IMR-90 (cell line): ENCODE measurements around the gene IL21R. TPM values are rescaled to one million over a fixed set of nuclear protein-coding genes. Genes with fewer than 3 reads are reported as not detected.
A peak's percentile ranks its signal among the peaks of the same experiment; 100 is the strongest.
"Not testable (repeated sequence)": the region's sequence is repeated elsewhere in the genome, so short reads cannot be mapped to it uniquely, and the experiment has no call there.

Experiments
- ATAC-seq: fragments of 200-7000 bp; cut with Tn5 transposase; 2 replicates; pipeline ENCODE4 v1.9.1; 2020; ENCODE audit warnings: low read depth, mild to moderate bottlenecking, moderate library complexity
- BruUV-seq: library from RNA; stranded (reverse); fragments of 400-500 nt; replicated peaks from 2 replicates; lab custom pipeline; 2021; lab: Mats Ljungman, UMichigan
- CTCF ChIA-PET: fragments of 300-600 bp; formaldehyde crosslinking; extraction: SDS; loops from one replicate; lab custom pipeline; 2021; ENCODE audit warnings: antibody characterized with exemption; lab: Yijun Ruan, JAX
- POLR2A ChIA-PET: fragments of 300-600 bp; sonication (Branson Sonifier 250); formaldehyde crosslinking; loops from one replicate; lab custom pipeline; 2022; ENCODE audit warnings: antibody characterized with exemption; ENCODE audit not compliant: unreplicated experiment; lab: Charles Lee
- DNase-seq: peaks from one replicate; pipeline ENCODE4 v3.0.0; 2013
- H2AFZ ChIP-seq: replicated peaks from 2 replicates; pipeline ENCODE3; 2013; ENCODE audit warnings: low read length, mild to moderate bottlenecking; ENCODE audit not compliant: poor library complexity
- H2AK5ac ChIP-seq: 2 replicates; pipeline ENCODE4 v1.6.1; 2013; ENCODE audit warnings: low read depth, low read length, inconsistent platforms
- H2AK9ac ChIP-seq: replicated peaks from 2 replicates; pipeline ENCODE3; 2013; ENCODE audit warnings: mild to moderate bottlenecking, low read depth, low read length, moderate library complexity; ENCODE audit not compliant: poor library complexity
- H2BK120ac ChIP-seq: 2 replicates; pipeline ENCODE4 v1.6.1; 2013; ENCODE audit warnings: low read depth, low read length, inconsistent platforms
- H2BK15ac ChIP-seq: 3 replicates; pipeline ENCODE4 v1.6.1; 2013; ENCODE audit warnings: low read depth, low read length, inconsistent platforms
- H2BK20ac ChIP-seq: 2 replicates; pipeline ENCODE4 v1.6.1; 2013; ENCODE audit warnings: low read depth, mild to moderate bottlenecking, inconsistent platforms, low read length, moderate library complexity
- H2BK5ac ChIP-seq: 2 replicates; pipeline ENCODE4 v1.6.1; 2013; ENCODE audit warnings: mild to moderate bottlenecking, low read depth, low read length, inconsistent platforms; ENCODE audit not compliant: poor library complexity, severe bottlenecking
- H3K14ac ChIP-seq: replicated peaks from 2 replicates; pipeline ENCODE4 v1.6.1; 2013; ENCODE audit warnings: low read depth, low read length, inconsistent platforms
- H3K18ac ChIP-seq: 2 replicates; pipeline ENCODE4 v1.6.1; 2013; ENCODE audit warnings: low read depth, low read length, control low read depth
- H3K23ac ChIP-seq: 2 replicates; pipeline ENCODE4 v1.6.1; 2013; ENCODE audit warnings: low read depth, low read length, inconsistent platforms
- H3K27ac ChIP-seq: 2 replicates; pipeline ENCODE4 v1.5.1; 2013; ENCODE audit warnings: mild to moderate bottlenecking, control low read depth, low read length; ENCODE audit not compliant: insufficient read depth
- H3K27me3 ChIP-seq: 2 replicates; pipeline ENCODE4 v1.6.1; 2013; ENCODE audit warnings: low read length; ENCODE audit not compliant: control insufficient read depth, insufficient read depth
- H3K36me3 ChIP-seq: 2 replicates; pipeline ENCODE4 v1.6.1; 2013; ENCODE audit warnings: low read length, mixed read lengths; ENCODE audit not compliant: control insufficient read depth, insufficient read depth
- H3K4ac ChIP-seq: 2 replicates; pipeline ENCODE4 v1.6.1; 2013; ENCODE audit warnings: low read depth, low read length, inconsistent platforms
- H3K4me1 ChIP-seq: 2 replicates; pipeline ENCODE4 v1.6.1; 2013; ENCODE audit warnings: low read length, mixed read lengths; ENCODE audit not compliant: control insufficient read depth, insufficient read depth
- H3K4me2 ChIP-seq: 2 replicates; pipeline ENCODE4 v1.6.1; 2013; ENCODE audit warnings: low read depth, mild to moderate bottlenecking, control low read depth, low read length, moderate library complexity
- H3K4me3 ChIP-seq: 2 replicates; pipeline ENCODE4 v1.5.1; 2013; ENCODE audit warnings: low read depth, mild to moderate bottlenecking, control low read depth, low read length, moderate library complexity; ENCODE audit not compliant: insufficient read depth
- H3K56ac ChIP-seq: 2 replicates; pipeline ENCODE4 v1.6.1; 2013; ENCODE audit warnings: low read length, inconsistent platforms; ENCODE audit not compliant: insufficient read depth; ENCODE audit errors: extremely low read depth
- H3K79me1 ChIP-seq, 2 experiments: 2 replicates each; pipeline ENCODE4 v1.6.1; 2013; ENCODE audit warnings: low read length in 2 of 2, inconsistent platforms in 1 of 2, low read depth in 1 of 2
- H3K9ac ChIP-seq: 2 replicates; pipeline ENCODE4 v1.6.1; 2013; ENCODE audit warnings: low read depth, low read length, control low read depth
- H3K9me1 ChIP-seq: 2 replicates; pipeline ENCODE4 v1.6.1; 2013; ENCODE audit warnings: low read length, inconsistent platforms; ENCODE audit not compliant: insufficient read depth
- H3K9me3 ChIP-seq: 2 replicates; pipeline ENCODE4 v1.6.1; 2013; ENCODE audit warnings: low read length; ENCODE audit not compliant: control insufficient read depth, insufficient read depth
- H4K20me1 ChIP-seq: 2 replicates; pipeline ENCODE4 v1.6.1; 2013; ENCODE audit warnings: low read length, inconsistent platforms; ENCODE audit not compliant: insufficient read depth
- H4K5ac ChIP-seq: 2 replicates; pipeline ENCODE4 v1.6.1; 2013; ENCODE audit warnings: mild to moderate bottlenecking, low read depth, low read length, control low read depth
- H4K8ac ChIP-seq, 2 experiments: 2 replicates each; pipeline ENCODE4 v1.6.1; 2013; ENCODE audit warnings: low read depth in 2 of 2, low read length in 2 of 2, control low read depth in 1 of 2, inconsistent platforms in 1 of 2
- H4K91ac ChIP-seq: 2 replicates; pipeline ENCODE4 v1.6.1; 2013; ENCODE audit warnings: low read depth, low read length, inconsistent platforms; ENCODE audit not compliant: insufficient read depth
- BHLHE40 ChIP-seq: fragments of 150-350 bp; IDR thresholded peaks from 2 replicates; pipeline ENCODE4 v1.6.1; 2016; ENCODE audit warnings: mild to moderate bottlenecking, low read depth, low read length
- MAFK ChIP-seq: IDR thresholded peaks from 2 replicates; pipeline ENCODE4 v1.6.1; 2012; ENCODE audit warnings: low read depth, low read length, improper control_type of control experiment
- MAZ ChIP-seq: IDR thresholded peaks from 2 replicates; pipeline ENCODE4 v1.6.1; 2012; ENCODE audit warnings: low read depth, mild to moderate bottlenecking, low read length, improper control_type of control experiment, moderate library complexity, borderline replicate concordance
- MXI1 ChIP-seq: IDR thresholded peaks from 2 replicates; pipeline ENCODE4 v1.6.1; 2012; ENCODE audit warnings: low read depth, mild to moderate bottlenecking, low read length, moderate library complexity, borderline replicate concordance
- RAD21 ChIP-seq: IDR thresholded peaks from 2 replicates; pipeline ENCODE4 v1.6.1; 2012; ENCODE audit warnings: low read length, improper control_type of control experiment
- RCOR1 ChIP-seq: IDR thresholded peaks from 2 replicates; pipeline ENCODE4 v1.6.1; 2012; ENCODE audit warnings: mild to moderate bottlenecking, low read length, improper control_type of control experiment; ENCODE audit not compliant: insufficient replicate concordance
- RFX5 ChIP-seq: IDR thresholded peaks from 2 replicates; pipeline ENCODE4 v1.8.0; 2012; ENCODE audit warnings: low read depth, mild to moderate bottlenecking, low read length, moderate library complexity
- SMC3 ChIP-seq: fragments of 150-350 bp; IDR thresholded peaks from 2 replicates; pipeline ENCODE4 v1.6.1; 2016; ENCODE audit warnings: low read depth, mild to moderate bottlenecking, antibody characterized with exemption, low read length, moderate library complexity
- WGBS, 2 experiments: methylation state at CpG; one replicate each; pipeline versions ENCODE4 v1.1.5 to v1.1.7; 2013; ENCODE audit warnings: missing lambda C conversion rate in 2 of 2; ENCODE audit not compliant: insufficient read length in 1 of 2; ENCODE audit errors: extremely low coverage in 2 of 2; 5-methylcytosine and 5-hydroxymethylcytosine counted together
- dilution Hi-C: fragments of 300-500 bp; cut with HindIII; formaldehyde crosslinking; loops from one replicate; pipeline ENCODE4 v1.14.3; 2018; ENCODE audit warnings: low sequenced_read_pairs; ENCODE audit not compliant: unreplicated experiment
- in situ Hi-C: fragments of 300-500 bp; cut with MboI; formaldehyde crosslinking; loops from 3 replicates; pipeline ENCODE4 v1.14.3; 2019; ENCODE audit warnings: low sequenced_read_pairs, inconsistent platforms, mixed read lengths
- intact Hi-C: fragments of 100-400 bp; cut with micrococcal nuclease; formaldehyde crosslinking; loops from 2 replicates; pipeline ENCODE4 v1.10.0; 2022
- polyA plus RNA-seq, 3 experiments: library from polyadenylated mRNA; depleted of rRNA; stranded (reverse); fragments of >200 nt; gene quantifications; 2 replicates each; pipeline ENCODE4 v1.2.3, GENCODE V29; 2012; ENCODE audit warnings: low replicate concordance in 1 of 3
- total RNA-seq: library from RNA; depleted of rRNA; stranded (reverse); fragments of >200 nt; gene quantifications from 2 replicates; pipeline ENCODE4 v1.2.3, GENCODE V29; 2012
- TF ChIP-seq, protein P1 (sequence below): fragments of 150-350 bp; IDR thresholded peaks from 2 replicates; pipeline ENCODE4 v1.6.1; 2017; ENCODE audit warnings: mild to moderate bottlenecking, antibody characterized with exemption, low read length, low read depth

Gene IL21R
- total and polyA plus RNA-seq, 2 of the 4 experiments (the other 2 are of a cell fraction): 0.72 to 0.97 TPM

GRCh38 chr16:27455700-27456099 lies 53.7 kb downstream of the IL21R start:
- in situ Hi-C loops: loop anchor here (10.0 to 25.0 kb wide), 2 partner anchors 301 to 1618 kb away; no protein-coding TSS in a partner anchor
- POLR2A ChIA-PET: interaction anchor here (0.5 kb wide), 1 partner anchor 728 kb away, joined by 4 read pairs; no protein-coding TSS in a partner anchor

DNA sequence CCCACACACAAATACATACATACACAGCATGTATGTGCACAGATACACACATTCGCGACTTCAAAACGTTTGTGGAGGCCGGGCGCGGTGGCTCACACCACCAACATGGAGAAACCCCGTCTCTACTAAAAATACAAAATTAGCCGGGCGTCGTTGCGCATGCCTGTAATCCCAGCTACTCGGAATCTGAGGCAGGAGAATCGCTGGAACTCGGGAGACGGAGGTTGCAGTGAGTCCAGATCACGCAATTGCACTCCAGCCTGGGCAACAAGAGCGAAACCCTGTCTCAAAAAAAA lies 55.6 kb downstream of the IL21R start:
- POLR2A ChIA-PET, H4K91ac ChIP-seq, DNase-seq, H3K9me1 ChIP-seq, H3K27ac ChIP-seq, H2BK15ac ChIP-seq, H3K27me3 ChIP-seq, H2BK5ac ChIP-seq, H3K4me3 ChIP-seq, H3K9me3 ChIP-seq, H3K23ac ChIP-seq, H3K14ac ChIP-seq, H2BK20ac ChIP-seq, H4K5ac ChIP-seq, BruUV-seq, H3K18ac ChIP-seq, H3K56ac ChIP-seq, H3K9ac ChIP-seq, H3K4me2 ChIP-seq, H3K4ac ChIP-seq, H2BK120ac ChIP-seq, ATAC-seq, H4K8ac ChIP-seq, dilution Hi-C loops, H3K79me1 ChIP-seq, H3K4me1 ChIP-seq, CTCF ChIA-PET, H4K20me1 ChIP-seq: not testable (repeated sequence)
- Histone ChIP-seq H2AK9ac (peak overlapping the region; percentile 48), H2AFZ (peak overlapping the region; percentile 34), H3K36me3 (peaks cover 32% of the 10 kb centered on the region), H2AK5ac (peak overlapping the region; percentile 60; the same call in 1 of the 2 replicates)
- in situ Hi-C loops (loop anchor here (10.0 to 25.0 kb wide), 2 partner anchors 303 to 1620 kb away; no protein-coding TSS in a partner anchor), intact Hi-C loops (loop anchor here (1.0 to 2.0 kb wide), 5 partner anchors 89 to 347 kb away; no protein-coding TSS in a partner anchor)
- WGBS, 2 experiments: 87% methylated on average over 6 of the region's 17 CpGs; no CpG with 5 or more reads in 1 of the 2 experiments

More at GRCh38 chr16:27455700-27456099, 53.7 kb downstream of the IL21R start:
- Histone ChIP-seq H3K4ac (no peak overlapping the region), H2AK5ac (no peak overlapping the region), H3K27me3 (no peaks in the 10 kb centered on the region), H3K23ac (no peak overlapping the region), H2BK15ac (no peak overlapping the region), H2BK20ac (no peak overlapping the region), H2BK120ac (no peak overlapping the region), H3K14ac (no peak overlapping the region), H3K9me1 (no peaks in the 10 kb centered on the region; the same call in 1 of the 2 replicates), H3K36me3 (peaks cover 16% of the 10 kb centered on the region), H3K9ac (no peak overlapping the region), H4K8ac (no peak overlapping the region), H2BK5ac (no peak overlapping the region), H3K27ac (no peak overlapping the region), H2AFZ (no peak overlapping the region), H4K91ac (no peak overlapping the region), H3K4me3 (no peak overlapping the region), H2AK9ac (no peak overlapping the region), H3K4me1 (peaks cover 1% of the 10 kb centered on the region), H3K4me2 (no peak overlapping the region), H3K9me3 (no peaks in the 10 kb centered on the region), H3K79me1 (no peaks in the 10 kb centered on the region), H3K56ac (no peak overlapping the region), H4K5ac (no peak overlapping the region), H3K18ac (no peak overlapping the region), H4K20me1 (no peaks in the 10 kb centered on the region)
- WGBS, 2 experiments: 71% methylated on average over 5 of the region's 12 CpGs; no CpG with 5 or more reads in 1 of the 2 experiments
- dilution Hi-C loops: no loop called here
- DNase-seq (no peak), ATAC-seq (no peak)
- no TSS peak for BruUV-seq
- intact Hi-C loops: loop anchor here (2.0 kb wide), 2 partner anchors 277 to 345 kb away; no protein-coding TSS in a partner anchor
- CTCF ChIA-PET: no interaction called here
- no peak for TF ChIP-seq MAZ
- TF ChIP-seq SMC3: no peak
- no peak for TF ChIP-seq MAFK
- TF ChIP-seq BHLHE40: no peak
- TF ChIP-seq, protein P1, sequence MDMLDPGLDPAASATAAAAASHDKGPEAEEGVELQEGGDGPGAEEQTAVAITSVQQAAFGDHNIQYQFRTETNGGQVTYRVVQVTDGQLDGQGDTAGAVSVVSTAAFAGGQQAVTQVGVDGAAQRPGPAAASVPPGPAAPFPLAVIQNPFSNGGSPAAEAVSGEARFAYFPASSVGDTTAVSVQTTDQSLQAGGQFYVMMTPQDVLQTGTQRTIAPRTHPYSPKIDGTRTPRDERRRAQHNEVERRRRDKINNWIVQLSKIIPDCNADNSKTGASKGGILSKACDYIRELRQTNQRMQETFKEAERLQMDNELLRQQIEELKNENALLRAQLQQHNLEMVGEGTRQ: no peak
- no peak for TF ChIP-seq RCOR1
- TF ChIP-seq RAD21: no peak
- no peak for TF ChIP-seq MXI1
- no peak for TF ChIP-seq RFX5
